ENCODE measurements around the gene BRINP1.

Gene BRINP1

DNA sequence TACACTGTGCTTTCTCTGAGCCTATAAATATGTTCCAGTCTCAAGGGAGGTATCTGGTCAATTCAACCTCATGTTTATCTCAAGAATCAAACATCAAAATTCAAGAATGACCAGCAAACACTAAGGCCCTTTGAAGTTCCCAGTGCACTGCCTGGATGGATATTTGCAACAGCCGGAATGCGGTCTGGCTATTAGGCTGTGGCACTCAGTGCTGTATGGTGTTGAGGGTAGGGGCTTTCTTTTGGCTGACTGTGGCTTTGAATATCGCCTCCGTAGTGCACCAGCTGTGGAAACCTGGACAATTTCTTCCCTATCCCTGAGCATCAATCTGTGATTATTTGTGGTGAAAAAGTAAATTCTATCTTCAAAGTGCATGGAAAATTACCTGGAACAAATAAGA, 220.4 kb downstream of the BRINP1 start:
- TF ChIP-seq, protein P1, sequence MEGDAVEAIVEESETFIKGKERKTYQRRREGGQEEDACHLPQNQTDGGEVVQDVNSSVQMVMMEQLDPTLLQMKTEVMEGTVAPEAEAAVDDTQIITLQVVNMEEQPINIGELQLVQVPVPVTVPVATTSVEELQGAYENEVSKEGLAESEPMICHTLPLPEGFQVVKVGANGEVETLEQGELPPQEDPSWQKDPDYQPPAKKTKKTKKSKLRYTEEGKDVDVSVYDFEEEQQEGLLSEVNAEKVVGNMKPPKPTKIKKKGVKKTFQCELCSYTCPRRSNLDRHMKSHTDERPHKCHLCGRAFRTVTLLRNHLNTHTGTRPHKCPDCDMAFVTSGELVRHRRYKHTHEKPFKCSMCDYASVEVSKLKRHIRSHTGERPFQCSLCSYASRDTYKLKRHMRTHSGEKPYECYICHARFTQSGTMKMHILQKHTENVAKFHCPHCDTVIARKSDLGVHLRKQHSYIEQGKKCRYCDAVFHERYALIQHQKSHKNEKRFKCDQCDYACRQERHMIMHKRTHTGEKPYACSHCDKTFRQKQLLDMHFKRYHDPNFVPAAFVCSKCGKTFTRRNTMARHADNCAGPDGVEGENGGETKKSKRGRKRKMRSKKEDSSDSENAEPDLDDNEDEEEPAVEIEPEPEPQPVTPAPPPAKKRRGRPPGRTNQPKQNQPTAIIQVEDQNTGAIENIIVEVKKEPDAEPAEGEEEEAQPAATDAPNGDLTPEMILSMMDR (IDR thresholded peaks at IDR 0.05), result no peak
- no peak overlapping the region for H3K27ac ChIP-seq

DNA sequence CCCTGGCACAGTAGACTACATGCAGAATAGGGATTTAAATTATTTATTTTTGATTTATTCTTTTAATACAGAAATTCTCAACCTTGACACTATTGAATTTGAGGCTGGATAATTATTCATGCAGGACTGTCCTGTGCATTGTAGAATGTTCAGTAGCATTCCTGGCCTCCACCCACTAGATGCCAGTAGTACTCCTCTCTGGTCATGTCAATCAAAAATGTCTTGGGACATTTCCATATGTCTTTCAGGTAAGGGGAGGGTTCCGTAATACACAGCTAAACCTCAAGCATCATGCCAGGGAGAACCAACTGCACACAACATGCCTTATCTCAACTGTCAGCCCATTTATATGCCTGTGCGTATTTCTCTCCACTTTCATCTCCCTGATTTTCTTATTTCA, 231.8 kb downstream of the BRINP1 start:
- TF ChIP-seq, protein P1 (IDR thresholded peaks at IDR 0.05), result 0 out of 2 replicates have a peak, but pooled peaks have one; percentile 15
- TF ChIP-seq ZFX (IDR thresholded peaks at IDR 0.05; ENCODE audit: borderline replicate concordance), result no peak

DNA sequence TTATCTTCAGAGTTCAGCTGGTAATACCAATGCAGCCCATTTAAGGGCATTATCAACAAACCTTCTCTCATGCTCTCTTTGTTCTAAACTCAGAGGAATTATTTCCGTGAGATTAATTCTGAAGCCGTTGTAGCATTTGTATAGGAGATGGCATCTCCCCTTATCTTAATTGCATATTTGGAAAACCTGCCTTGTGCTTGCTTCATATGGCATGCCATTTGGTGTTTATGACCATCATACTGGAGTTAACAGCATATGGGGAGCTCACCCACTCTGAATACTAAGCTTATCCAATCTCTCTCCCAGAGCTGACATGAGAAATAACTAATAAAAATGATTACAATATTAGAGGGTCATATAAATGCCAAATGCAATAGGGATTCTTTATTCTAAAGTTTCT, 243.2 kb downstream of the BRINP1 start:
- H3K27ac ChIP-seq, result no peak overlapping the region
- no peak for TF ChIP-seq ZFX (IDR thresholded peaks at IDR 0.05; ENCODE audit: borderline replicate concordance)
- TF ChIP-seq, protein P1 (IDR thresholded peaks at IDR 0.05), result no peak

More for the DNA sequence above, 231.8 kb downstream of the BRINP1 start:
- no peak overlapping the region for H3K27ac ChIP-seq

DNA sequence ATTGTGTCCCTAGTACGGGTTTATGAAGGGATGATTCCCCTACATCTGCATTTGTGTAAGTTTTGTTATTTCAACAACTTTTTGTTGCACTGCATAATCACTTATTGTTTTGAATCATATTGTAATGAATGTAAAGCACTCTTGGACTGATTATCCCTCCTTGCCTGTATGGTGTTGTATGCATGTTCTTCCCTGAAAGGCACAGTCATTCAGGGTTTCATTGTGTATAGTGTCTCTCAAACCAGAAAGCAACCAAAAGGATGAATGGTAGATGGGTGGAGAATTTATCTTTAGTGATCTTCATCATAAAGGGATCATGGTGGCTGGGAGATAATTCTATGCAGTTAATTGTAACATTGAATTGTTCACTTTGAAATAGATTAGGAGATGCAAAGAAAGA, 247.3 kb downstream of the BRINP1 start:
- TF ChIP-seq, protein P1 (IDR thresholded peaks at IDR 0.05), result no peak
- TF ChIP-seq ZFX (IDR thresholded peaks at IDR 0.05; ENCODE audit: borderline replicate concordance), result no peak
- no peak overlapping the region for H3K27ac ChIP-seq

DNA sequence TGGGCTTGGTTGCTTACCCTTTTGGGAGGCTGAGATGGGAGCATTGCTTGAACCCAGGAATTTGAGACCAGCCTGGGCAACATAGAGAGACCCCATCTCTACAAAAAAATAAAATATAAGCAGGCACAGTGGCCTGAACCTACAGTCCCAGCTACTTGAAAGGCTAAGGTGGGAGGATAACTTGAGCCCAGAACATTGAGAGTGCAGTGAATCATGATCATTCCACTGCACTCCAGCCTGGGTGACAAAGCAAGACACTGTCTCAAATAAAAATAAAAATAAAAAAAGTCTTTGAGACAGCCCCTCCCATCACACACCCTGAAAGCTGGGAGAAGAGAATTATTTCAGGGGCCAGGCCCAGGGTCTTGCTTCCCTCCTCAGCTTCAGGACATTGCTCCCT, 251.8 kb downstream of the BRINP1 start:
- no peak for TF ChIP-seq ZFX (IDR thresholded peaks at IDR 0.05; ENCODE audit: borderline replicate concordance)
- TF ChIP-seq, protein P1 (IDR thresholded peaks at IDR 0.05), result no peak

More for the DNA sequence above, 251.8 kb downstream of the BRINP1 start:
- no peak overlapping the region for H3K27ac ChIP-seq
